Mesendoderm (in vitro differentiated cells): ENCODE results near the gene POLG2. TPM values are rescaled to one million over a fixed set of nuclear protein-coding genes. Genes with fewer than 3 reads are reported as not detected.
A peak's percentile ranks its signal among the peaks of the same experiment; 100 is the strongest.

ENCODE experiments used
- DNase-seq: peaks from one replicate; pipeline ENCODE4 v3.0.0; 2013
- H2AK5ac ChIP-seq: 2 replicates; pipeline ENCODE4 v1.6.1; 2013; ENCODE audit warnings: low read length, inconsistent platforms
- H2BK120ac ChIP-seq: 2 replicates; pipeline ENCODE4 v1.6.1; 2013; ENCODE audit warnings: low read depth, mild to moderate bottlenecking, low read length, moderate library complexity, mixed read lengths
- H2BK15ac ChIP-seq: replicated peaks from 2 replicates; pipeline ENCODE4 v1.6.1; 2013; ENCODE audit warnings: low read depth, mild to moderate bottlenecking, moderate library complexity
- H2BK5ac ChIP-seq: 2 replicates; pipeline ENCODE4 v1.6.1; 2013; ENCODE audit warnings: low read length, inconsistent platforms
- H3K18ac ChIP-seq: 2 replicates; pipeline ENCODE4 v1.6.1; 2013; ENCODE audit warnings: mild to moderate bottlenecking, low read length, mixed read lengths
- H3K23ac ChIP-seq: one replicate; pipeline ENCODE4 v1.6.1; 2013; ENCODE audit warnings: low read length
- H3K27ac ChIP-seq: 2 replicates; pipeline ENCODE4 v1.5.1; 2013; ENCODE audit warnings: low read depth, mild to moderate bottlenecking, inconsistent platforms, low read length, moderate library complexity
- H3K27me3 ChIP-seq: 2 replicates; pipeline ENCODE4 v1.6.1; 2013; ENCODE audit warnings: low read length, control low read depth, mild to moderate bottlenecking, inconsistent platforms; ENCODE audit not compliant: insufficient read depth, poor library complexity
- H3K36me3 ChIP-seq: 2 replicates; pipeline ENCODE4 v1.6.1; 2013; ENCODE audit warnings: low read length, inconsistent platforms; ENCODE audit not compliant: control insufficient read depth, insufficient read depth
- H3K4ac ChIP-seq: one replicate; pipeline ENCODE4 v1.6.1; 2013; ENCODE audit warnings: low read depth, mild to moderate bottlenecking, low read length, moderate library complexity
- H3K4me1 ChIP-seq: 2 replicates; pipeline ENCODE4 v1.6.1; 2013; ENCODE audit warnings: low read depth, low read length, inconsistent platforms; ENCODE audit not compliant: control insufficient read depth
- H3K4me2 ChIP-seq: 2 replicates; pipeline ENCODE4 v1.6.1; 2013; ENCODE audit warnings: low read length
- H3K4me3 ChIP-seq: 2 replicates; pipeline ENCODE4 v1.5.1; 2013; ENCODE audit warnings: mild to moderate bottlenecking, low read length
- H3K56ac ChIP-seq: one replicate; pipeline ENCODE4 v1.6.1; 2013; ENCODE audit warnings: low read length
- H3K79me1 ChIP-seq: 2 replicates; pipeline ENCODE4 v1.6.1; 2013; ENCODE audit warnings: low read length, inconsistent platforms
- H3K79me2 ChIP-seq: 2 replicates; pipeline ENCODE4 v1.6.1; 2013; ENCODE audit warnings: mild to moderate bottlenecking, low read length; ENCODE audit not compliant: control insufficient read depth, insufficient read depth
- H3K9ac ChIP-seq: 2 replicates; pipeline ENCODE4 v1.6.1; 2013; ENCODE audit warnings: low read length, inconsistent platforms
- H4K5ac ChIP-seq: one replicate; pipeline ENCODE4 v1.6.1; 2013; ENCODE audit warnings: low read length
- H4K8ac ChIP-seq: one replicate; pipeline ENCODE4 v1.6.1; 2013; ENCODE audit warnings: low read depth, mild to moderate bottlenecking, control low read depth, low read length, moderate library complexity
- WGBS: extraction: QIAGEN DNeasy Blood & Tissue Kit; methylation state at CpG from one replicate; pipeline ENCODE4 v1.1.7; 2013; ENCODE audit warnings: low lambda C conversion rate, missing lambda C conversion rate; ENCODE audit not compliant: insufficient coverage; ENCODE audit errors: extremely low coverage; 5-methylcytosine and 5-hydroxymethylcytosine counted together
- polyA plus RNA-seq, 2 experiments: library from polyadenylated mRNA; stranded (reverse); fragments of 200-250 nt; gene quantifications; one replicate each; pipeline ENCODE4 v1.2.3, GENCODE V29; 2013

The POLG2 gene
- 14.5 TPM for polyA plus RNA-seq (2013, experiment 1 of 2)
- polyA plus RNA-seq (2013, experiment 2 of 2) = 14.9 TPM

GRCh38 chr17:64496786-64497564, at the start of gene POLG2:
Gene POLG2, minus strand, starts transcription at chr17:64497054. Its CDS starts 86 bp downstream, at chr17:64496968.
- DNase-seq = peak; percentile 97

GRCh38 chr17:64544742-64545141, 47.9 kb upstream of the POLG2 start:
- H3K79me2 ChIP-seq = no peaks in the 10 kb centered on the region
- H3K56ac ChIP-seq = no peak overlapping the region
- no peak overlapping the region for H3K4ac ChIP-seq
- H3K27ac ChIP-seq = no peak overlapping the region
- no peak overlapping the region for H2BK15ac ChIP-seq
- no peak overlapping the region for H4K5ac ChIP-seq
- no peak overlapping the region for H3K4me2 ChIP-seq
- no peak overlapping the region for H2BK120ac ChIP-seq
- no peak overlapping the region for H3K9ac ChIP-seq
- H3K79me1 ChIP-seq = no peaks in the 10 kb centered on the region
- H3K23ac ChIP-seq = no peak overlapping the region
- no peaks in the 10 kb centered on the region for H3K36me3 ChIP-seq
- no peak overlapping the region for H3K4me3 ChIP-seq
- no peak overlapping the region for H2AK5ac ChIP-seq
- DNase-seq = no peak
- no peak overlapping the region for H3K18ac ChIP-seq
- H3K4me1 ChIP-seq = no peaks in the 10 kb centered on the region
- H3K27me3 ChIP-seq = no peaks in the 10 kb centered on the region
- no peak overlapping the region for H4K8ac ChIP-seq
- H2BK5ac ChIP-seq = no peak overlapping the region
- WGBS = no CpG with 5 or more reads among the region's 2 CpGs

More at GRCh38 chr17:64496786-64497564, at the start of gene POLG2:
- H3K27ac ChIP-seq = peak within 1 kb of the TSS; percentile 74
- H3K4ac ChIP-seq = no peak within 1 kb of the TSS
- H3K18ac ChIP-seq = no peak within 1 kb of the TSS
- H2AK5ac ChIP-seq = no peak within 1 kb of the TSS
- H3K4me2 ChIP-seq = peak within 1 kb of the TSS; percentile 73
- H4K8ac ChIP-seq = no peak within 1 kb of the TSS
- no CpG with 5 or more reads among the region's 50 CpGs for WGBS
- H3K79me1 ChIP-seq = peaks cover 10% of the 10 kb centered on the region
- no peak within 1 kb of the TSS for H2BK120ac ChIP-seq
- no peak within 1 kb of the TSS for H2BK15ac ChIP-seq
- H3K23ac ChIP-seq = peak within 1 kb of the TSS; percentile 83
- peak within 1 kb of the TSS; percentile 88 for H3K9ac ChIP-seq
- no peaks in the 10 kb centered on the region for H3K27me3 ChIP-seq
- H3K4me1 ChIP-seq = no peaks in the 10 kb centered on the region
- H4K5ac ChIP-seq = no peak within 1 kb of the TSS
- H3K56ac ChIP-seq = peak within 1 kb of the TSS; percentile 95
- H2BK5ac ChIP-seq = no peak within 1 kb of the TSS
- H3K36me3 ChIP-seq = peaks cover 18% of the 10 kb centered on the region
- H3K4me3 ChIP-seq = peak within 1 kb of the TSS; percentile 89
- H3K79me2 ChIP-seq = peaks cover 23% of the 10 kb centered on the region

GRCh38 chr17:64540118-64540776, 43.4 kb upstream of the POLG2 start:
- no peak overlapping the region for H3K56ac ChIP-seq
- peaks cover under 1% of the 10 kb centered on the region for H3K79me1 ChIP-seq
- no peak overlapping the region for H2BK5ac ChIP-seq
- no peak for DNase-seq
- H4K5ac ChIP-seq = no peak overlapping the region
- H3K4me1 ChIP-seq = no peaks in the 10 kb centered on the region
- H2BK120ac ChIP-seq = no peak overlapping the region
- H4K8ac ChIP-seq = no peak overlapping the region
- no peak overlapping the region for H3K9ac ChIP-seq
- WGBS = no CpG with 5 or more reads among the region's 5 CpGs
- no peak overlapping the region for H2AK5ac ChIP-seq
- H3K18ac ChIP-seq = no peak overlapping the region
- H2BK15ac ChIP-seq = no peak overlapping the region
- H3K79me2 ChIP-seq = no peaks in the 10 kb centered on the region
- no peaks in the 10 kb centered on the region for H3K27me3 ChIP-seq
- H3K4me2 ChIP-seq = no peak overlapping the region
- no peak overlapping the region for H3K27ac ChIP-seq
- peaks cover 9% of the 10 kb centered on the region for H3K36me3 ChIP-seq
- no peak overlapping the region for H3K23ac ChIP-seq
- H3K4me3 ChIP-seq = no peak overlapping the region
- no peak overlapping the region for H3K4ac ChIP-seq

GRCh38 chr17:64538508-64539130, 41.8 kb upstream of the POLG2 start:
- H3K36me3 ChIP-seq = peaks cover 21% of the 10 kb centered on the region
- H3K18ac ChIP-seq = no peak overlapping the region
- no CpG with 5 or more reads among the region's 7 CpGs for WGBS

GRCh38 chr17:64537488-64537887, 40.6 kb upstream of the POLG2 start:
- no peak overlapping the region for H3K23ac ChIP-seq
- no peak overlapping the region for H2AK5ac ChIP-seq
- H2BK120ac ChIP-seq = no peak overlapping the region
- H4K8ac ChIP-seq = no peak overlapping the region
- no peak overlapping the region for H3K4ac ChIP-seq
- peaks cover 2% of the 10 kb centered on the region for H3K79me1 ChIP-seq
- no peak for DNase-seq
- H3K27me3 ChIP-seq = no peaks in the 10 kb centered on the region
- no peak overlapping the region for H3K9ac ChIP-seq
- no peak overlapping the region for H3K27ac ChIP-seq
- no CpG with 5 or more reads among the region's 5 CpGs for WGBS
- H2BK15ac ChIP-seq = no peak overlapping the region
- no peaks in the 10 kb centered on the region for H3K4me1 ChIP-seq
- H3K18ac ChIP-seq = no peak overlapping the region
- H2BK5ac ChIP-seq = no peak overlapping the region
- no peak overlapping the region for H4K5ac ChIP-seq
- no peak overlapping the region for H3K56ac ChIP-seq
- H3K36me3 ChIP-seq = peaks cover 23% of the 10 kb centered on the region
- H3K79me2 ChIP-seq = no peaks in the 10 kb centered on the region
- H3K4me2 ChIP-seq = no peak overlapping the region
- H3K4me3 ChIP-seq = no peak overlapping the region

More at GRCh38 chr17:64538508-64539130, 41.8 kb upstream of the POLG2 start:
- Histone ChIP-seq H3K79me1 (peaks cover 2% of the 10 kb centered on the region), H3K23ac (no peak overlapping the region), H3K4ac (no peak overlapping the region), H4K5ac (no peak overlapping the region), H2BK120ac (no peak overlapping the region), H3K4me1 (no peaks in the 10 kb centered on the region), H3K4me2 (no peak overlapping the region), H3K27me3 (no peaks in the 10 kb centered on the region), H3K56ac (no peak overlapping the region), H2AK5ac (no peak overlapping the region), H2BK5ac (no peak overlapping the region), H2BK15ac (no peak overlapping the region), H4K8ac (no peak overlapping the region), H3K9ac (no peak overlapping the region), H3K27ac (no peak overlapping the region), H3K79me2 (no peaks in the 10 kb centered on the region), H3K4me3 (no peak overlapping the region)
- no peak for DNase-seq
